GM18951 (cell line): ENCODE results near the gene ATXN7L1.
"Not testable (repeated sequence)": the region's sequence is repeated elsewhere in the genome, so short reads cannot be mapped to it uniquely, and the experiment has no call there.

ENCODE experiments used
- POLR2A ChIP-seq: IDR thresholded peaks from 4 replicates; pipeline ENCODE4 v1.6.1; 2011; ENCODE audit warnings: mild to moderate bottlenecking; ENCODE audit not compliant: insufficient read length, insufficient read depth; ENCODE audit errors: extremely low read depth
- in situ Hi-C: fragments of 300-500 bp; cut with MboI; formaldehyde crosslinking; loops from one replicate; pipeline ENCODE4 v1.12.0; 2022; ENCODE audit warnings: low sequenced_read_pairs, mixed read lengths, inconsistent platforms; ENCODE audit not compliant: unreplicated experiment

Gene ATXN7L1

GRCh38 chr7:105699568-105700236, 176.7 kb downstream of the ATXN7L1 start:
- in situ Hi-C loops: no loop called here
- no peak for TF ChIP-seq POLR2A

- TF ChIP-seq POLR2A: no peak
- in situ Hi-C loops: no loop called here
Measured at GRCh38 chr7:105698531-105698930, 177.9 kb downstream of the ATXN7L1 start.

- no peak for TF ChIP-seq POLR2A
- in situ Hi-C loops: no loop called here
Measured at GRCh38 chr7:105697753-105698152, 178.6 kb downstream of the ATXN7L1 start.

- in situ Hi-C loops: not testable (repeated sequence)
Measured at GRCh38 chr7:105697169-105697568, 179.2 kb downstream of the ATXN7L1 start.

GRCh38 chr7:105693576-105693975, 182.8 kb downstream of the ATXN7L1 start:
- no peak for TF ChIP-seq POLR2A
- in situ Hi-C loops: no loop called here

- no peak for TF ChIP-seq POLR2A
- in situ Hi-C loops: no loop called here
Measured at GRCh38 chr7:105691680-105692564, 184.5 kb downstream of the ATXN7L1 start.

- TF ChIP-seq POLR2A: no peak
- in situ Hi-C loops: no loop called here
Measured at GRCh38 chr7:105691082-105691679, 185.2 kb downstream of the ATXN7L1 start.

GRCh38 chr7:105690325-105690945, 186.0 kb downstream of the ATXN7L1 start:
- TF ChIP-seq POLR2A: no peak
- in situ Hi-C loops: no loop called here

GRCh38 chr7:105689067-105689819, 187.2 kb downstream of the ATXN7L1 start:
- in situ Hi-C loops: no loop called here
- TF ChIP-seq POLR2A: no peak

GRCh38 chr7:105688617-105689016, 187.8 kb downstream of the ATXN7L1 start:
- in situ Hi-C loops: no loop called here
- no peak for TF ChIP-seq POLR2A

GRCh38 chr7:105685161-105685560, 191.2 kb downstream of the ATXN7L1 start:
- no peak for TF ChIP-seq POLR2A
- in situ Hi-C loops: no loop called here

GRCh38 chr7:105682341-105683060, 193.9 kb downstream of the ATXN7L1 start:
- no peak for TF ChIP-seq POLR2A
- in situ Hi-C loops: no loop called here

- no peak for TF ChIP-seq POLR2A
- in situ Hi-C loops: no loop called here
Measured at GRCh38 chr7:105680505-105681187, 195.8 kb downstream of the ATXN7L1 start.
